ENCODE results near the gene BRDT. TPM values are rescaled to one million over a fixed set of nuclear protein-coding genes. Genes with fewer than 3 reads are reported as not detected.

Gene BRDT
- total and polyA plus RNA-seq, 2 of the 8 experiments (the other 6 are each of a cell fraction or from before 2014, with no cell fraction given): 0.08 TPM; not detected in 1

DNA sequence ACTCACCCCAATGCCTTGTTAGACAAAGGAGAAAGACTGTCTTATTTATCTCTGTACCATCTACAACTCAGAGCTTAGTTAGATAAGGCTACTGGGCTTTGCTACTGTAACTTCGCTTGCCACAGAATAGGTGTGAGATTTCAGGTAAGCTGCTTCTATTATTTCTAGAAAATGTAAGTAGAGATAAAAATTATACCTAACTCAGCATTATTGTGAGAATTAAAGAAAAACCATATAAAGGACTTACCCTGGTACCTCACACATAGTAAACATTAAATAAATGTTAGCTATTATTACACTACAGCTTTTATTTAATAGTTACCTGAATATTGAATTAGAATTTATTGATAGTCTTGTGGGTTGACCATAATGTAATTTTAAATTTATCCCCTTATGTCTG is 44.1 kb downstream of the BRDT start:
- no peaks in the 10 kb centered on the region for H3K36me3 ChIP-seq (ENCODE audit: control insufficient read depth in 2 of 4, insufficient read depth in 4 of 4, low read length in 3 of 4)
- 90% methylated on average over 1 of the region's 1 CpG; no CpG with 5 or more reads in 1 of the 2 experiments for WGBS, 2 experiments (ENCODE audit: extremely low coverage in 1 of 2, insufficient coverage in 1 of 2, insufficient read length in 1 of 2, insufficient replicate concordance in 2 of 2, low coverage in 1 of 2, low lambda C conversion rate in 2 of 2, missing lambda C conversion rate in 1 of 2)
- CTCF ChIA-PET (ENCODE audit: partially characterized antibody): interaction anchor here (0.8 to 1.6 kb wide), 4 partner anchors 9 to 298 kb away, joined by 3 to 6 read pairs (median 3); no protein-coding TSS in a partner anchor
- TF ChIP-seq NRF1 (IDR thresholded peaks at IDR 0.05; ENCODE audit: low read depth, low read length) (no peak), EZH2 (IDR thresholded peaks at IDR 0.05; ENCODE audit: low read depth, low read length, severe bottlenecking) (no peak), ATF2 (IDR thresholded peaks at IDR 0.05; ENCODE audit: low read length) (no peak), SIRT6 (IDR thresholded peaks at IDR 0.05; ENCODE audit: low read length) (no peak), RXRA (IDR thresholded peaks at IDR 0.05; ENCODE audit: insufficient read depth, low read depth, low read length) (no peak), RNF2 (IDR thresholded peaks at IDR 0.05; ENCODE audit: borderline replicate concordance, low read depth, low read length, missing control alignments, poor library complexity, severe bottlenecking) (no peak)
- TF ChIP-seq, protein P1, sequence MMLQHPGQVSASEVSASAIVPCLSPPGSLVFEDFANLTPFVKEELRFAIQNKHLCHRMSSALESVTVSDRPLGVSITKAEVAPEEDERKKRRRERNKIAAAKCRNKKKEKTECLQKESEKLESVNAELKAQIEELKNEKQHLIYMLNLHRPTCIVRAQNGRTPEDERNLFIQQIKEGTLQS (IDR thresholded peaks at IDR 0.05; ENCODE audit: insufficient read depth, low read depth, low read length): no peak
- TF ChIP-seq, protein P2, sequence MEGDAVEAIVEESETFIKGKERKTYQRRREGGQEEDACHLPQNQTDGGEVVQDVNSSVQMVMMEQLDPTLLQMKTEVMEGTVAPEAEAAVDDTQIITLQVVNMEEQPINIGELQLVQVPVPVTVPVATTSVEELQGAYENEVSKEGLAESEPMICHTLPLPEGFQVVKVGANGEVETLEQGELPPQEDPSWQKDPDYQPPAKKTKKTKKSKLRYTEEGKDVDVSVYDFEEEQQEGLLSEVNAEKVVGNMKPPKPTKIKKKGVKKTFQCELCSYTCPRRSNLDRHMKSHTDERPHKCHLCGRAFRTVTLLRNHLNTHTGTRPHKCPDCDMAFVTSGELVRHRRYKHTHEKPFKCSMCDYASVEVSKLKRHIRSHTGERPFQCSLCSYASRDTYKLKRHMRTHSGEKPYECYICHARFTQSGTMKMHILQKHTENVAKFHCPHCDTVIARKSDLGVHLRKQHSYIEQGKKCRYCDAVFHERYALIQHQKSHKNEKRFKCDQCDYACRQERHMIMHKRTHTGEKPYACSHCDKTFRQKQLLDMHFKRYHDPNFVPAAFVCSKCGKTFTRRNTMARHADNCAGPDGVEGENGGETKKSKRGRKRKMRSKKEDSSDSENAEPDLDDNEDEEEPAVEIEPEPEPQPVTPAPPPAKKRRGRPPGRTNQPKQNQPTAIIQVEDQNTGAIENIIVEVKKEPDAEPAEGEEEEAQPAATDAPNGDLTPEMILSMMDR (IDR thresholded peaks at IDR 0.05; ENCODE audit: control extremely low read depth in 1 of 3, insufficient read depth in 1 of 3, low read depth in 1 of 3, low read length in 3 of 3): no peak

More for the DNA sequence above, 44.1 kb downstream of the BRDT start:
- Histone ChIP-seq H3K14ac (ENCODE audit: insufficient read length) (no peak overlapping the region), H3K9me3 (ENCODE audit: insufficient read depth in 2 of 2, low read depth in 1 of 2, low read length in 1 of 2) (no peaks in the 10 kb centered on the region), H2BK20ac (ENCODE audit: low read length) (no peak overlapping the region), H3K4me2 (ENCODE audit: insufficient read depth in 1 of 2, low read depth in 2 of 2, low read length in 2 of 2) (no peak overlapping the region), H3K79me2 (ENCODE audit: control insufficient read depth in 1 of 2, insufficient read depth in 2 of 2, low read length in 2 of 2) (no peaks in the 10 kb centered on the region), H3K27me3 (replicated peaks in 1 of 4; ENCODE audit: control insufficient read depth in 3 of 4, extremely low read depth in 1 of 4, insufficient read depth in 3 of 4, low read length in 3 of 4) (no peaks in the 10 kb centered on the region), H3K23me2 (ENCODE audit: low read depth, low read length) (no peaks in the 10 kb centered on the region), H4K91ac (replicated peaks; ENCODE audit: insufficient read length, low read length) (no peak overlapping the region), H2AFZ (ENCODE audit: low read length) (no peak overlapping the region), H3K23ac (ENCODE audit: insufficient read length) (no peak overlapping the region), H3K4me3 (ENCODE audit: extremely low read depth in 1 of 4, insufficient read depth in 2 of 4, low read depth in 3 of 4, low read length in 4 of 4) (no peak overlapping the region), H2AK5ac (ENCODE audit: low read depth, low read length) (no peak overlapping the region), H4K5ac (ENCODE audit: insufficient read length, low read depth, low read length) (no peak overlapping the region), H2BK120ac (replicated peaks; ENCODE audit: low read depth, low read length) (no peak overlapping the region), H3K4me1 (replicated peaks in 1 of 4; ENCODE audit: control insufficient read depth in 3 of 4, insufficient read depth in 4 of 4, low read length in 3 of 4) (no peaks in the 10 kb centered on the region), H3K9ac (replicated peaks in 1 of 4; ENCODE audit: extremely low read depth in 1 of 4, low read depth in 3 of 4, low read length in 3 of 4) (no peak overlapping the region), H3K79me1 (ENCODE audit: low read depth, low read length) (no peaks in the 10 kb centered on the region), H2BK15ac (ENCODE audit: low read length) (no peak overlapping the region), H3K27ac (ENCODE audit: low read depth, low read length) (no peak overlapping the region), H2BK5ac (ENCODE audit: low read depth, low read length) (no peak overlapping the region), H2BK12ac (ENCODE audit: low read depth, low read length) (no peak overlapping the region), H3K18ac (ENCODE audit: extremely low read depth, low read length) (no peak overlapping the region), H4K8ac (ENCODE audit: extremely low read depth, insufficient read depth, low read length) (no peak overlapping the region), H3K4ac (replicated peaks; ENCODE audit: insufficient read length, low read depth, low read length) (no peak overlapping the region), H4K20me1 (replicated peaks in 1 of 2; ENCODE audit: control insufficient read depth in 1 of 2, insufficient read depth in 2 of 2, low read length in 2 of 2) (no peaks in the 10 kb centered on the region), H3K56ac (replicated peaks; ENCODE audit: insufficient read length, low read depth, low read length) (no peak overlapping the region)
- POLR2A ChIA-PET (ENCODE audit: partially characterized antibody): no interaction called here
- DNase-seq (ENCODE audit: low read depth in 1 of 2, low spot score in 2 of 2): no peak
- no peak for FAIRE-seq
